Coronary artery (tissue), 2 donors: Measurements from ENCODE around the gene ERGIC1.

ENCODE experiments used
- DNase-seq: peaks from one replicate; pipeline ENCODE4 v3.0.0-alpha.2; 2017; ENCODE audit warnings: low spot score
- H3K27ac ChIP-seq, 2 donors: fragments of 200-600 bp; sonication (generic); one replicate each; pipeline ENCODE4 v1.5.1; 2016 to 2019
- H3K4me3 ChIP-seq: fragments of 200-600 bp; sonication (generic); 2 replicates; pipeline ENCODE4 v1.5.1; 2016; ENCODE audit warnings: mild to moderate bottlenecking, moderate library complexity
- TF ChIP-seq, protein P1 (sequence below): fragments of 200-600 bp; sonication (generic); IDR thresholded peaks from one replicate; pipeline ENCODE4 v1.5.1; 2019; ENCODE audit warnings: antibody characterized with exemption

Gene ERGIC1

DNA sequence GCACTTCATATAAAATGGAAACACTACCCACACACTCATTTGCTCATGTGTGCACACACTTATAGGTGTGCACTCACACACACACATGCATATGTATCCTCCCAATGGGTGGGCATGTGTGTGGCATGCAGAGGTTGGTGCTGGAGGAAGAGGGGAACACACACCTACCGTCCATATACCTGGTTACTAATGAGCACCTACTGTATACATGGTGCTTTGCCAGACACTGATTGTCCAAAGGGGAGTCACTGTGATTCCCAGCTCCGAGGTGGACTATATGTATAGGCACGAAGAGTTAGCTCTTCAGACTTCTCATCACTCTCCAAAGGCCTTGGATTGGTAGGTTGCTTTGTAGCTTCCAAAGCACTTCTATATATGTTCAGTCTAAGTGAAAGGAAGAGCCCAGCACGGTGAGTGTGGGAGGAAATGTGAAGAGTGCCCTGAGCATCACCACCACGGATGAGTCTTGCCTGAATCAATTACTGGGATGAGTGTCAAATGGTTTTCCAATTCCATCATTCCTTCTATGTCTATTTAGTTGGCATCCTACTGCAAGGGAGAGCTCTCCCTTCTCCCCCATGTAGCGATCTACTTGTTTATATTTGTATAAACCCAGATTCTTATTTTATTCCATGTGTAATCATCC lies 12.6 kb upstream of the ERGIC1 start:
- TF ChIP-seq, protein P1, sequence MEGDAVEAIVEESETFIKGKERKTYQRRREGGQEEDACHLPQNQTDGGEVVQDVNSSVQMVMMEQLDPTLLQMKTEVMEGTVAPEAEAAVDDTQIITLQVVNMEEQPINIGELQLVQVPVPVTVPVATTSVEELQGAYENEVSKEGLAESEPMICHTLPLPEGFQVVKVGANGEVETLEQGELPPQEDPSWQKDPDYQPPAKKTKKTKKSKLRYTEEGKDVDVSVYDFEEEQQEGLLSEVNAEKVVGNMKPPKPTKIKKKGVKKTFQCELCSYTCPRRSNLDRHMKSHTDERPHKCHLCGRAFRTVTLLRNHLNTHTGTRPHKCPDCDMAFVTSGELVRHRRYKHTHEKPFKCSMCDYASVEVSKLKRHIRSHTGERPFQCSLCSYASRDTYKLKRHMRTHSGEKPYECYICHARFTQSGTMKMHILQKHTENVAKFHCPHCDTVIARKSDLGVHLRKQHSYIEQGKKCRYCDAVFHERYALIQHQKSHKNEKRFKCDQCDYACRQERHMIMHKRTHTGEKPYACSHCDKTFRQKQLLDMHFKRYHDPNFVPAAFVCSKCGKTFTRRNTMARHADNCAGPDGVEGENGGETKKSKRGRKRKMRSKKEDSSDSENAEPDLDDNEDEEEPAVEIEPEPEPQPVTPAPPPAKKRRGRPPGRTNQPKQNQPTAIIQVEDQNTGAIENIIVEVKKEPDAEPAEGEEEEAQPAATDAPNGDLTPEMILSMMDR: no peak
- Histone ChIP-seq H3K27ac (no peak overlapping the region), H3K4me3 (no peak overlapping the region)
- no peak for DNase-seq

DNA sequence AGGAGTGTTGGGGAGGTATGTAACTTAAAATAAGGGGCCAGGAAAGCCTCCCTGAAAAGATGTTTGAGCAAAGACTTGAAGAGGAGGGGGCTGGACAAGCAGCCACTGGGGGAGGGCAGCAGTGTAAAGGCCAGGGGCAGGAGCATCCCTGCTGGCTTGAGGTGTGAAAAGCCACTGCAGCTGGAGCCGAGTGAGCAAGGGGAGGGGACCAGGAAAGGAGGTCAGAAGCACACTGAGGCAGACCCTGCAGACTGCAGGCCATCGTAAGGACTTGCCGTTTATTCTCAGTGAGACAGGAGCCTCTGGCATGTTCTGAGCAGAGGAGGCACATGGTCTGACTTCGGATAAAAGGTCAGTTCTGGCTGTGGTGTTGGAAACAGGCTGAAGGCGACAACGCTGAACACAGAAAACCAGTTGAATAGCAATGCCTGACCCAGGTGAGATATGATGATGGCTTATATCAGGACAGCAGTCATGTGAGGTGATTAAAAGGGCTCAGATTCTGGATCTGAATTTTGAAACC lies 10.2 kb upstream of the ERGIC1 start:
- TF ChIP-seq, protein P1: no peak
- no peak overlapping the region for H3K4me3 ChIP-seq
- peak; percentile 66 for DNase-seq
- no peak overlapping the region for H3K27ac ChIP-seq

DNA sequence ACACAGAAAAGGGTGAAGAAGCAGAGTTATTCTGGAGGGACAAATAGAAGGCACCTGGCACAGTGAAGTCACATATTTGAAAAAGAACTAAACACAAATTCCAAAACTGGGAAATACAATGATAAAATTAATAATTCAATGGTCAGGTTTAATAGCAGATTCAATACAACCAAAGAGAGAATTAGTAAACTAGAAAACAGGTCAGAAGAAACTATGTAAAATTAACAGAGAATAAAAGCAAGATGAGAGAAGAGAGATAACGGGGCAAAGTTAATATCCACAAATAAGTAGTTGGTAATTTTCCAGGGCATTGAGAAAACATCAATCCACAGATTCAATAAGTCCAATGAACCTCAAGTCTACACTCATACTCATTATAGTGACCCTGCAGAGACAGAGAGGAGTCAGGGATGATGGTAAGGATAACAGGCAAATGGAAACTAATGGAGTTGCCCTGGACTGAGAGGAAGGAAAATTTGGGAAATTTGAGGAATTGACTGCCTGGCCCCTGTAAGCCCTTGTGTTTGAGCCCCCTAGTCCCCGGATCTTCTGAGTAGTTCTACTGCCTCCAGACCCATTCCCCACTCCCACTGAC lies 8.3 kb upstream of the ERGIC1 start:
- H3K27ac ChIP-seq: no peak overlapping the region
- TF ChIP-seq, protein P1: no peak
- no peak for DNase-seq
- no peak overlapping the region for H3K4me3 ChIP-seq

DNA sequence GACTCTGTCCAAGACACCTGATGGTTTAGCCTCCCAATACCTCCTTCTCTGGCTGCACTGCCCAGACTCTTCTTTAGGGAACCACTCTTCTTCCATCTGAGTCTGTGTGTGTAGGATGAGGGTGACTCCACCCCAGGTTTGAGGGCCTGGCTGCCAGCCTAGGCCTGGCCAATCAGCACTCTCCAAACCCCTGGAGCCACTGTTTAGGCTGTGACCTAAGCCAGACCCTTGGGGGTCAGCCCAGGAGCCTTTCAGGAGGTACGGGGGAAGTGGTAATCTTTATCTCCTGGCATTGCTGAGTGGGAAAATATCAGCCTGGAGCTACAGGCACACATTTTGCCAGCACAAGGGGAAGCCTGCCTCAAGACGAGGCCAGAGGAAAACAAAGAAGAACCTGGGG lies 6.2 kb upstream of the ERGIC1 start:
- TF ChIP-seq, protein P1: no peak
- H3K27ac ChIP-seq: no peak overlapping the region
- DNase-seq: no peak
- no peak overlapping the region for H3K4me3 ChIP-seq

DNA sequence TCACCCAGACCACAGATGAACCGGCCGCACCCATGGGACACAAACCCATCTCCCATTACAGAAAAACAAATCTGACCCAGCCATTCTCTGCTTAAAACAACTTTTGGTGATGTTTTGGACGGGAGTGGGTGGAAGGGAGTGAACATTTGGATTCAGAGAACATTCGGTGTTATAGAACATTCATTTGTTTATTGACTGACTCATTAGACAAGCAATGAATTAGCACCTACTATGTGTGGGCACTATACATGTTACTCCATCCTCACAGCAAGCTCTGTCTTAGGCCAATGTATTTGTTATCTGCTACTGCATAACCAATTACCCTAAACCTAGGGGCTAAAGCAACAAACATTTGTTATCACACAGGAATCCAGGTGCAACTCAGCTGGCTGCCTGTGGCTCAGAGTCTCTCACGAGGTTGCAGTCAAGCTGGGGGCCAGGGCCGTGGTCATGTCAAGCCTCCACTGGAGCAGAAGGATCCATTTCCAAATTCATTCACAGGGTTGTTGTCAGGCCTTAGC lies 5.1 kb upstream of the ERGIC1 start:
- Histone ChIP-seq H3K4me3 (no peak overlapping the region), H3K27ac (no peak overlapping the region)
- no peak for DNase-seq
- TF ChIP-seq, protein P1: no peak

DNA sequence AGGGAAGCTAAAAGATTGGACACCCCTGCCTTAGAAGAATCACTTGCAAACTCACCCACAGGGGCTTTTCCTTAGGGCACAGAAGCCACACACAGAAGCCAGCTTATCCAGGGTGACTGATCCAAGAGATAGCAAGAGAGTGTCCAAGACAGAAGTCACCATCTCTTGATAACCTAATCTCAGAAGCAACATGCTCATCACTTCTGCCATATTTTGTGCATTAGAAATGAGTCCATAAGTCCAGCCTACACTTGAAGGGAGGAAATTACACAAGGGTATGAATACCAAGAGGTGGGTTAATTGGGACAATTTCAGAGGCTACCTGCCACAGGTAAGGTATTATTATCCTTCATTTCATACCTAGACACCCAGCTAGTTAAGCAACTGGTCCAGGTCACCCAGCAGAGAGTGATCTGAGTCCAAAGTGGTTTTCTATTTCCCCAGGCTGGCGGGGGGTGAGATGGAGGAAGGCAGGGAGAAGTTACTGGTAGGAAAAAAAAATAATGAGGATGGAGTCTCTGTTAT lies 3.7 kb upstream of the ERGIC1 start:
- TF ChIP-seq, protein P1: no peak
- no peak for DNase-seq
- Histone ChIP-seq H3K4me3 (no peak overlapping the region), H3K27ac (no peak overlapping the region)
